ENCODE measurements around the gene SNX25.
"Not testable (repeated sequence)": the region's sequence is repeated elsewhere in the genome, so short reads cannot be mapped to it uniquely, and the experiment has no call there.

SNX25 gene

GRCh38 chr4:185352741-185353140 lies 143.3 kb downstream of the SNX25 start:
- no peak for DNase-seq

- DNase-seq = no peak
These were observed 147.8 kb downstream of the SNX25 start for GRCh38 chr4:185357211-185357610.

- DNase-seq = no peak
These were observed 148.5 kb downstream of the SNX25 start for GRCh38 chr4:185357733-185358440.

- no peak for DNase-seq
These were observed 149.1 kb downstream of the SNX25 start for GRCh38 chr4:185358514-185358913.

- no peak for DNase-seq
These were observed 149.6 kb downstream of the SNX25 start for GRCh38 chr4:185358959-185359358.

GRCh38 chr4:185359767-185360446 lies 150.5 kb downstream of the SNX25 start:
- DNase-seq = no peak

- DNase-seq = no peak
These were observed 152.5 kb downstream of the SNX25 start for GRCh38 chr4:185361872-185362271.

- DNase-seq = not testable (repeated sequence)
These were observed 153.2 kb downstream of the SNX25 start for GRCh38 chr4:185362570-185362969.

GRCh38 chr4:185363251-185363650 lies 153.9 kb downstream of the SNX25 start:
- no peak for DNase-seq

- DNase-seq = no peak
These were observed 155.5 kb downstream of the SNX25 start for GRCh38 chr4:185364886-185365285.

- no peak for DNase-seq
These were observed 160.3 kb downstream of the SNX25 start for GRCh38 chr4:185369731-185370130.

GRCh38 chr4:185370268-185370949 lies 161.0 kb downstream of the SNX25 start:
- no peak for DNase-seq

- DNase-seq = no peak
These were observed 162.3 kb downstream of the SNX25 start for GRCh38 chr4:185371702-185372101.

- no peak for DNase-seq
These were observed 164.6 kb downstream of the SNX25 start for GRCh38 chr4:185374027-185374426.

- no peak for DNase-seq
These were observed 165.2 kb downstream of the SNX25 start for GRCh38 chr4:185374573-185374972.

GRCh38 chr4:185378264-185378663 lies 168.9 kb downstream of the SNX25 start:
- no peak for DNase-seq

- DNase-seq = no peak
These were observed 170.2 kb downstream of the SNX25 start for GRCh38 chr4:185379326-185380295.

- DNase-seq = no peak
These were observed 170.9 kb downstream of the SNX25 start for GRCh38 chr4:185380320-185380719.

- no peak for DNase-seq
These were observed 172.1 kb downstream of the SNX25 start for GRCh38 chr4:185381288-185382196.

GRCh38 chr4:185382754-185383153 lies 173.4 kb downstream of the SNX25 start:
- DNase-seq = no peak

GRCh38 chr4:185383451-185383850 lies 174.1 kb downstream of the SNX25 start:
- DNase-seq = no peak

- no peak for DNase-seq
These were observed 174.7 kb downstream of the SNX25 start for GRCh38 chr4:185384061-185384460.
